DOHH2 (cell line): ENCODE results near the gene XBP1.

Experiments
- H3F3A ChIP-seq: fragments of 200-600 bp; sonication (generic), shearing (Covaris generic); 2 replicates; pipeline ENCODE4 v1.6.0; 2016; ENCODE audit warnings: antibody characterized with exemption, mild to moderate bottlenecking; ENCODE audit not compliant: control insufficient read depth, insufficient read depth
- H3K27ac ChIP-seq: fragments of 200-600 bp; sonication (generic); 2 replicates; pipeline ENCODE4 v1.5.1; 2014; ENCODE audit warnings: low read depth, mild to moderate bottlenecking, low read length, moderate library complexity
- H3K27me3 ChIP-seq: fragments of 200-600 bp; sonication (generic); 2 replicates; pipeline ENCODE4 v1.6.1; 2014; ENCODE audit warnings: mild to moderate bottlenecking, low read length, mixed read lengths; ENCODE audit not compliant: control insufficient read depth
- H3K36me3 ChIP-seq: fragments of 200-600 bp; sonication (generic); 2 replicates; pipeline ENCODE4 v1.6.1; 2014; ENCODE audit warnings: mild to moderate bottlenecking, low read length, moderate library complexity, mixed read lengths; ENCODE audit not compliant: control insufficient read depth
- H3K4me1 ChIP-seq: fragments of 200-600 bp; sonication (generic); 2 replicates; pipeline ENCODE4 v1.6.1; 2014; ENCODE audit warnings: mild to moderate bottlenecking, low read length, mixed read lengths; ENCODE audit not compliant: control insufficient read depth
- H3K4me2 ChIP-seq: fragments of 200-600 bp; sonication (generic); 2 replicates; pipeline ENCODE4 v1.6.0; 2014; ENCODE audit warnings: mild to moderate bottlenecking, low read length, moderate library complexity
- H3K4me3 ChIP-seq: fragments of 200-600 bp; sonication (generic); 2 replicates; pipeline ENCODE4 v1.5.1; 2014; ENCODE audit warnings: mild to moderate bottlenecking, low read length, mixed read lengths
- H3K79me2 ChIP-seq: fragments of 200-600 bp; sonication (generic); 2 replicates; pipeline ENCODE4 v1.6.1; 2014; ENCODE audit warnings: mild to moderate bottlenecking, low read length, mixed read lengths; ENCODE audit not compliant: control insufficient read depth
- H3K9me2 ChIP-seq: fragments of 200-600 bp; sonication (generic); replicated peaks from 2 replicates; pipeline ENCODE4 v1.6.1; 2014; ENCODE audit warnings: mild to moderate bottlenecking, low read length, mixed read lengths; ENCODE audit not compliant: control insufficient read depth
- H3K9me3 ChIP-seq: fragments of 200-600 bp; sonication (generic); 2 replicates; pipeline ENCODE4 v1.6.1; 2014; ENCODE audit warnings: antibody characterized with exemption, low read length, mixed read lengths; ENCODE audit not compliant: control insufficient read depth, insufficient read depth
- H4K20me1 ChIP-seq: fragments of 200-600 bp; sonication (generic); 2 replicates; pipeline ENCODE4 v1.6.0; 2014; ENCODE audit warnings: low read depth, mild to moderate bottlenecking, antibody characterized with exemption, low read length, moderate library complexity; ENCODE audit not compliant: control insufficient read depth, insufficient read depth
- EZH2phosphoT487 ChIP-seq: fragments of 200-600 bp; sonication (generic); IDR thresholded peaks from 2 replicates; pipeline ENCODE4 v1.6.1; 2017; ENCODE audit warnings: borderline replicate concordance, mild to moderate bottlenecking, antibody characterized with exemption, low read length, moderate library complexity, mixed read lengths
- TF ChIP-seq, protein P1 (sequence below): fragments of 200-600 bp; sonication (generic); IDR thresholded peaks from one replicate; pipeline ENCODE4 v1.5.1; 2014; ENCODE audit warnings: antibody characterized with exemption, mild to moderate bottlenecking, low read depth, low read length; ENCODE audit not compliant: poor library complexity, severe bottlenecking

XBP1 gene

DNA sequence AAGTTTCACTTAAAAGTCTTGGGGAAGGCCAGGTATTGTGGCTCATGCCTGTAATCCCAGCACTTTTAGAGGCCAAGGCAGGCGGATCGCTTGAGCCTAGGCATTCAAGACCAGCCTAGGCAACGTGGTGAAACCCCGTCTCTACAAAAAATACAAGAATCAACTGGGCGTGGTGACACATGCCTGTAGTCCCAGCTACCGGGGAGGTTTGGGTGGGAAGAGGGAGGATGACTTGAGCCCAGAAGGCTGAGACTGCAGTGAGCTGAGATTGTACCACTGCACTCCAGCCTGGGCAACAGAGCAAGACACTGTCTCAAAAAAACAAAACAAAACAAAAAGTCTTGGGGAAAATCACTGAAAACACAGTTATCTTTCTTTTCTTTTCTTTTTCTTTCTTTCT lies 15.4 kb upstream of the XBP1 start:
- H3K27ac ChIP-seq, result no peak overlapping the region
- no peaks in the 10 kb centered on the region for H3K27me3 ChIP-seq
- no peaks in the 10 kb centered on the region for H3F3A ChIP-seq
- TF ChIP-seq, protein P1, sequence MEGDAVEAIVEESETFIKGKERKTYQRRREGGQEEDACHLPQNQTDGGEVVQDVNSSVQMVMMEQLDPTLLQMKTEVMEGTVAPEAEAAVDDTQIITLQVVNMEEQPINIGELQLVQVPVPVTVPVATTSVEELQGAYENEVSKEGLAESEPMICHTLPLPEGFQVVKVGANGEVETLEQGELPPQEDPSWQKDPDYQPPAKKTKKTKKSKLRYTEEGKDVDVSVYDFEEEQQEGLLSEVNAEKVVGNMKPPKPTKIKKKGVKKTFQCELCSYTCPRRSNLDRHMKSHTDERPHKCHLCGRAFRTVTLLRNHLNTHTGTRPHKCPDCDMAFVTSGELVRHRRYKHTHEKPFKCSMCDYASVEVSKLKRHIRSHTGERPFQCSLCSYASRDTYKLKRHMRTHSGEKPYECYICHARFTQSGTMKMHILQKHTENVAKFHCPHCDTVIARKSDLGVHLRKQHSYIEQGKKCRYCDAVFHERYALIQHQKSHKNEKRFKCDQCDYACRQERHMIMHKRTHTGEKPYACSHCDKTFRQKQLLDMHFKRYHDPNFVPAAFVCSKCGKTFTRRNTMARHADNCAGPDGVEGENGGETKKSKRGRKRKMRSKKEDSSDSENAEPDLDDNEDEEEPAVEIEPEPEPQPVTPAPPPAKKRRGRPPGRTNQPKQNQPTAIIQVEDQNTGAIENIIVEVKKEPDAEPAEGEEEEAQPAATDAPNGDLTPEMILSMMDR, result no peak
- no peak for TF ChIP-seq EZH2phosphoT487
- peaks cover 50% of the 10 kb centered on the region for H3K4me1 ChIP-seq
- H3K4me3 ChIP-seq, result no peak overlapping the region
- no peaks in the 10 kb centered on the region for H3K9me2 ChIP-seq
- no peaks in the 10 kb centered on the region for H3K79me2 ChIP-seq
- no peaks in the 10 kb centered on the region for H3K9me3 ChIP-seq
- no peak overlapping the region for H3K4me2 ChIP-seq
- 0 out of 2 replicates have a peak, but pooled peaks cover 5% of the 10 kb centered on the region for H4K20me1 ChIP-seq
- H3K36me3 ChIP-seq, result no peaks in the 10 kb centered on the region

GRCh38 chr22:28815111-28815510 lies 14.7 kb upstream of the XBP1 start:
- H3F3A ChIP-seq, result no peaks in the 10 kb centered on the region
- H3K27ac ChIP-seq, result no peak overlapping the region
- H3K9me2 ChIP-seq, result no peaks in the 10 kb centered on the region
- 0 out of 2 replicates have a peak, but pooled peaks cover 5% of the 10 kb centered on the region for H4K20me1 ChIP-seq
- no peaks in the 10 kb centered on the region for H3K27me3 ChIP-seq
- peaks cover 51% of the 10 kb centered on the region for H3K4me1 ChIP-seq
- no peak overlapping the region for H3K4me2 ChIP-seq
- H3K4me3 ChIP-seq, result no peak overlapping the region
- H3K79me2 ChIP-seq, result no peaks in the 10 kb centered on the region
- TF ChIP-seq, protein P1, result no peak
- TF ChIP-seq EZH2phosphoT487, result no peak
- no peaks in the 10 kb centered on the region for H3K9me3 ChIP-seq
- H3K36me3 ChIP-seq, result no peaks in the 10 kb centered on the region

DNA sequence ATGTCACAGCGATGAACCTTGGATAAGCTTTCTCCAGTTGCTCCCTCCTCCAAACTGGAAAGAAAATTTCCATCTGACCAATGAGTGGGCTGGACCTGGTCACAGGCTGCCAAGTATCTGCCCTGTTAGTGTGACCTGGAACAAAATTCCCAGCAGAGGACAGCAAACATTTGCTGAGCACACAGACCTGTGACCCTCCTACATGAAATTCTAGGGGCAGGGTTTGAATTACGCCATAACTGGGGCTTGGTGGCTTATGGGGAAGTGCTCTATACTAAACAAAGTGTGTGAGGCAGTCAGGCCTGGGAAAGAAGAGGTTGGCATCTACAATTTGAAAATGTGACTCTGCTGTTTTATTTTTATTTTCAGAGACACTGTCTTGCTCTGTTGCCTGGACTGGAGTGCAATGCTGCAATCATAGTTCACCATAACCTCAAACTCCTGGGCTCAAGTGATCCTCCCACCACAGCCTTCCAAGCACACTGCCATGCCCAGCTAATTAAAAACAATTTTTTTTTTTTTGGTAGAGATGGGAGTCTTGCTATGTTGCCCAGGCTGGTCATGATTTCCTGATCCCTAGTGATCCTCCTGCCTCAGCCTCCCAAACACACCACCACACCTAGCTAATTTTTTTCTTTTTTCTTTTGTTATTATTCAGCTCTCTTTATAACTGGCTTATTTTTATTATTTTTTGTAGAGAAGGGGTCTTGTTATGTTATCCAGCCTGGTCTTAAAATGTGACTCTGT lies 13.6 kb upstream of the XBP1 start:
- no peak overlapping the region for H3K4me3 ChIP-seq
- no peaks in the 10 kb centered on the region for H3K36me3 ChIP-seq
- H3F3A ChIP-seq, result no peaks in the 10 kb centered on the region
- 0 out of 2 replicates have a peak, but pooled peaks cover 5% of the 10 kb centered on the region for H4K20me1 ChIP-seq
- H3K4me1 ChIP-seq, result peaks cover 42% of the 10 kb centered on the region
- H3K9me3 ChIP-seq, result no peaks in the 10 kb centered on the region
- no peak overlapping the region for H3K27ac ChIP-seq
- H3K9me2 ChIP-seq, result no peaks in the 10 kb centered on the region
- no peaks in the 10 kb centered on the region for H3K79me2 ChIP-seq
- TF ChIP-seq, protein P1, result no peak
- no peak for TF ChIP-seq EZH2phosphoT487
- no peaks in the 10 kb centered on the region for H3K27me3 ChIP-seq
- H3K4me2 ChIP-seq, result no peak overlapping the region
